Measurements from ENCODE around the gene F11.
"Not testable (repeated sequence)": the region's sequence is repeated elsewhere in the genome, so short reads cannot be mapped to it uniquely, and the experiment has no call there.

Gene F11

GRCh38 chr4:186298031-186298647, 32.1 kb downstream of the F11 start:
- DNase-seq (ENCODE audit: low read depth) = no peak

- DNase-seq (ENCODE audit: low read depth) = no peak
These were observed 33.3 kb downstream of the F11 start for GRCh38 chr4:186299291-186299690.

- DNase-seq (ENCODE audit: low read depth) = no peak
These were observed 34.8 kb downstream of the F11 start for GRCh38 chr4:186300659-186301390.

GRCh38 chr4:186304216-186304615, 38.2 kb downstream of the F11 start:
- no peak for DNase-seq (ENCODE audit: low read depth)

GRCh38 chr4:186304866-186305505, 39.0 kb downstream of the F11 start:
- DNase-seq (ENCODE audit: low read depth) = no peak

GRCh38 chr4:186307497-186307896, 41.5 kb downstream of the F11 start:
- DNase-seq (ENCODE audit: low read depth) = peak; percentile 12

GRCh38 chr4:186307916-186308315, 41.9 kb downstream of the F11 start:
- no peak for DNase-seq (ENCODE audit: low read depth)

- DNase-seq (ENCODE audit: low read depth) = no peak
These were observed 52.5 kb downstream of the F11 start for GRCh38 chr4:186318481-186318880.

GRCh38 chr4:186324660-186325059, 58.7 kb downstream of the F11 start:
- not testable (repeated sequence) for DNase-seq (ENCODE audit: low read depth)

- DNase-seq (ENCODE audit: low read depth) = no peak
These were observed 60.4 kb downstream of the F11 start for GRCh38 chr4:186326391-186326790.

- no peak for DNase-seq (ENCODE audit: low read depth)
These were observed 63.4 kb downstream of the F11 start for GRCh38 chr4:186329372-186329771.

- DNase-seq (ENCODE audit: low read depth) = no peak
These were observed 64.4 kb downstream of the F11 start for GRCh38 chr4:186330368-186330767.

GRCh38 chr4:186335793-186336192, 69.8 kb downstream of the F11 start:
- DNase-seq (ENCODE audit: low read depth) = no peak

Measured in stromal cell of bone marrow (primary cell).